KOPT-K1 (cell line): Measurements from ENCODE around the gene GLUD1.

Experiments used
- H3K27ac ChIP-seq: fragments of 200-600 bp; sonication (generic); 2 replicates; pipeline ENCODE4 v1.5.1; 2016; ENCODE audit warnings: antibody characterized with exemption, mild to moderate bottlenecking, low read depth, low read length; ENCODE audit not compliant: poor library complexity, severe bottlenecking
- H3K36me3 ChIP-seq: fragments of 200-600 bp; sonication (generic); 2 replicates; pipeline ENCODE4 v1.5.1; 2017; ENCODE audit warnings: antibody characterized with exemption, mild to moderate bottlenecking, low read length, moderate library complexity; ENCODE audit not compliant: insufficient read depth
- H3K9me3 ChIP-seq: fragments of 200-600 bp; sonication (generic); 2 replicates; pipeline ENCODE4 v1.5.1; 2017; ENCODE audit warnings: antibody characterized with exemption, low read length, mild to moderate bottlenecking; ENCODE audit not compliant: insufficient read depth, poor library complexity, severe bottlenecking

Gene GLUD1

DNA sequence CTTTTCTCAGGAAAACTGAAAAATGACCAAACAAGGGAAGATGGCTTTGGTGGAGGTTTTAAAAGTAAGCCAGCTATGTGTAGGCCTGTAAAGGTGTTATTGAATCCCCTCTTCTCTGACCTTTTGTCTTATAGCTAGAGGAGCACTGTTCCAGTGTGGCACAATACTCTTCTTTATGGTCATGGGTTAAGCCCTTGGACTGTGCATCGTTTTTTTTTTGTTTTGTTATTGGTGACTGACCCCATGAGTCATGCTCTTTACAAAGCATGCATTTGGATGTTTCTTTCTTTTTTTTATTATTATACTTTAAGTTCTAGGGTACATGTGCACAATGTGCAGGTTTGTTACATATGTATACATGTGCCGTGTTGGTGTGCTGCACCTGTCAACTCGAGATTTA lies 94.2 kb downstream of the GLUD1 start:
- H3K9me3 ChIP-seq = no peaks in the 10 kb centered on the region
- H3K36me3 ChIP-seq = no peaks in the 10 kb centered on the region
- no peak overlapping the region for H3K27ac ChIP-seq
